ENCODE results near the gene SLC13A4. TPM values are rescaled to one million over a fixed set of nuclear protein-coding genes. Genes with fewer than 3 reads are reported as not detected.

The SLC13A4 gene
- total RNA-seq, 4 donors from 2014 or later, result 0.23 to 1.1 (median 0.49) TPM

- WGBS, 2 donors, result 81 to 82% methylated on average over 6 of the region's 6 CpGs
- no peak overlapping the region for H3K4me3 ChIP-seq (ENCODE audit: low read depth, poor library complexity, severe bottlenecking)
- intact Hi-C loops (cut with DNase I; ENCODE audit: low total_unique reads), result no loop called here
- TF ChIP-seq, protein P1, sequence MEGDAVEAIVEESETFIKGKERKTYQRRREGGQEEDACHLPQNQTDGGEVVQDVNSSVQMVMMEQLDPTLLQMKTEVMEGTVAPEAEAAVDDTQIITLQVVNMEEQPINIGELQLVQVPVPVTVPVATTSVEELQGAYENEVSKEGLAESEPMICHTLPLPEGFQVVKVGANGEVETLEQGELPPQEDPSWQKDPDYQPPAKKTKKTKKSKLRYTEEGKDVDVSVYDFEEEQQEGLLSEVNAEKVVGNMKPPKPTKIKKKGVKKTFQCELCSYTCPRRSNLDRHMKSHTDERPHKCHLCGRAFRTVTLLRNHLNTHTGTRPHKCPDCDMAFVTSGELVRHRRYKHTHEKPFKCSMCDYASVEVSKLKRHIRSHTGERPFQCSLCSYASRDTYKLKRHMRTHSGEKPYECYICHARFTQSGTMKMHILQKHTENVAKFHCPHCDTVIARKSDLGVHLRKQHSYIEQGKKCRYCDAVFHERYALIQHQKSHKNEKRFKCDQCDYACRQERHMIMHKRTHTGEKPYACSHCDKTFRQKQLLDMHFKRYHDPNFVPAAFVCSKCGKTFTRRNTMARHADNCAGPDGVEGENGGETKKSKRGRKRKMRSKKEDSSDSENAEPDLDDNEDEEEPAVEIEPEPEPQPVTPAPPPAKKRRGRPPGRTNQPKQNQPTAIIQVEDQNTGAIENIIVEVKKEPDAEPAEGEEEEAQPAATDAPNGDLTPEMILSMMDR (IDR thresholded peaks at IDR 0.05), result no peak
- no peak for TF ChIP-seq POLR2A (IDR thresholded peaks at IDR 0.05)
- DNase-seq (ENCODE audit: low spot score in 2 of 2), result no peak
Measured at GRCh38 chr7:135666846-135667245, 61.1 kb downstream of the SLC13A4 start.

DNA sequence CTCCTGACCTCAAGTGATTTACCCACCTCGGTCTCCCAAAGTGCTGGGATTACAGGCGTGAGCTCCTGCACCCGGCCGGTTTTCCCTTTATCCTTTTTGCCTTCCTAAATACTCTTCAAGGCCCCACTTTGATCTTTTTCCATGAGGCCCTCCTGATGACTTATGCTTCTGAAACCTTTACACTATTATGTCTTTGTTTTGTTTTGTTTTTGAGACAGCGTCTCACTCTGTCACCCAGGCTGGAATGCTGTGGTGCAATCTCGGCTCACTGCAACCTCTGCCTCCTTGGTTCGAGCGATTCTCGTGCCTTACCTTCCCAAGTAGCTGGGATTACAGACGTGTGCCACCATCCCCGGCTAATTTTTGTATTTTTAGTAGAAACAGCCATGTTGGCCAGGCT is 61.8 kb downstream of the SLC13A4 start:
- no peak overlapping the region for H3K4me3 ChIP-seq (ENCODE audit: low read depth, poor library complexity, severe bottlenecking)
- no peak for DNase-seq (ENCODE audit: low spot score in 2 of 2)
- 89% methylated on average over 11 of the region's 11 CpGs for WGBS, 2 donors
- TF ChIP-seq, protein P1 (IDR thresholded peaks at IDR 0.05), result no peak
- TF ChIP-seq POLR2A (IDR thresholded peaks at IDR 0.05), result no peak
- intact Hi-C loops (cut with DNase I; ENCODE audit: low total_unique reads), result no loop called here

DNA sequence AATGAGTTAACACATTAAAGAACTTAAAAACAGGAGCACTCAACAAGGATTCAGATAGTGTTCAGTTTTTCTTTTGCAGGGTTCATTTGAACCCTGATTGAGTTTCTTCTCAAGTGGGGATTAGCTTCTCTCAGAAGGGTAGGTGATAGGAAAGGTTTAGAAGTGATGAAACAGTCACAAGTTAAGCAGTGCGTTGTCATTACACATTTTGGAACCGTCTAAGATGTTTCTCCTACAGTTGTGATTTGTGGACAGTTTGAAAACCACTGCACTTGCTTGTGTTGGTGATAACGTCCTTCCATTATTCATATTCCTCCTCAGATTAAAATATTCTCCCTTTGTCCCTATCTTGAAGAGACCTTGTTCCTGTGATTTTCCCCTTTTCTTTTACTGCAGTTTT is 62.9 kb downstream of the SLC13A4 start:
- intact Hi-C loops (cut with DNase I; ENCODE audit: low total_unique reads), result no loop called here
- no peak for TF ChIP-seq POLR2A (IDR thresholded peaks at IDR 0.05)
- TF ChIP-seq, protein P1 (IDR thresholded peaks at IDR 0.05), result no peak
- no peak overlapping the region for H3K4me3 ChIP-seq (ENCODE audit: low read depth, poor library complexity, severe bottlenecking)
- DNase-seq (ENCODE audit: low spot score in 2 of 2), result no peak
- WGBS, 2 donors, result 60 to 68% methylated on average over 3 of the region's 3 CpGs

- WGBS, 2 donors, result 58 to 74% methylated on average over 3 of the region's 3 CpGs
- TF ChIP-seq POLR2A (IDR thresholded peaks at IDR 0.05), result no peak
- DNase-seq (ENCODE audit: low spot score in 2 of 2), result no peak
- H3K4me3 ChIP-seq (ENCODE audit: low read depth, poor library complexity, severe bottlenecking), result no peak overlapping the region
- intact Hi-C loops (cut with DNase I; ENCODE audit: low total_unique reads), result no loop called here
Measured at GRCh38 chr7:135664046-135664589, 63.9 kb downstream of the SLC13A4 start.

GRCh38 chr7:135662373-135663114 is 65.4 kb downstream of the SLC13A4 start, which contains the start of gene STMP1:
Gene STMP1, plus strand, starts transcription at chr7:135662514.
- TF ChIP-seq, protein P1 (IDR thresholded peaks at IDR 0.05), result no peak
- peak in 1 of 2 donors; percentile 47 for TF ChIP-seq POLR2A (IDR thresholded peaks at IDR 0.05)
- H3K4me3 ChIP-seq (ENCODE audit: low read depth, poor library complexity, severe bottlenecking), result peak within 1 kb of the TSS; percentile 84
- DNase-seq (ENCODE audit: low spot score in 2 of 2), result peak; percentile 94 to 99
- 0 to 1% methylated on average over 28 to 29 of the region's 60 CpGs for WGBS, 2 donors
- intact Hi-C loops (cut with DNase I; ENCODE audit: low total_unique reads), result no loop called here

- WGBS, 2 donors, result 16 to 21% methylated on average over 8 to 9 of the region's 17 CpGs
- no peak for DNase-seq (ENCODE audit: low spot score in 2 of 2)
- intact Hi-C loops (cut with DNase I; ENCODE audit: low total_unique reads), result no loop called here
- TF ChIP-seq POLR2A (IDR thresholded peaks at IDR 0.05), result no peak
- TF ChIP-seq, protein P1 (IDR thresholded peaks at IDR 0.05), result peak in 1 of 3 donors; percentile 76
- peak overlapping the region; percentile 23 for H3K4me3 ChIP-seq (ENCODE audit: low read depth, poor library complexity, severe bottlenecking)
Measured at GRCh38 chr7:135662123-135662372, 65.9 kb downstream of the SLC13A4 start.

All from lower leg skin (tissue), 4 donors.